Progenitor cell of endocrine pancreas (in vitro differentiated cells): ENCODE data around the gene COL19A1. TPM values are rescaled to one million over a fixed set of nuclear protein-coding genes. Genes with fewer than 3 reads are reported as not detected.

Experiments used
- DNase-seq: peaks from one replicate; pipeline ENCODE4 v3.0.0; 2021; ENCODE audit warnings: low spot score; ENCODE audit not compliant: unreplicated experiment
- H3K27ac Mint-ChIP-seq: 2 replicates; pipeline ENCODE4 v1.8.0; 2021; ENCODE audit warnings: mild to moderate bottlenecking, moderate library complexity, mixed read lengths
- H3K27me3 Mint-ChIP-seq: 2 replicates; pipeline ENCODE4 v1.8.0; 2021; ENCODE audit warnings: mixed read lengths
- H3K36me3 Mint-ChIP-seq: 2 replicates; pipeline ENCODE4 v1.8.0; 2022; ENCODE audit warnings: mixed read lengths; ENCODE audit not compliant: insufficient read depth
- H3K4me1 Mint-ChIP-seq: 2 replicates; pipeline ENCODE4 v1.8.0; 2021; ENCODE audit warnings: low read depth, mixed read lengths
- H3K4me3 Mint-ChIP-seq: 2 replicates; pipeline ENCODE4 v1.8.0; 2021; ENCODE audit warnings: low read depth, mild to moderate bottlenecking, moderate library complexity, mixed read lengths
- H3K9me3 Mint-ChIP-seq: 2 replicates; pipeline ENCODE4 v1.8.0; 2021; ENCODE audit warnings: low read depth, mixed read lengths
- CTCF ChIP-seq: fragments of 200-600 bp; sonication (generic); IDR thresholded peaks from one replicate; pipeline ENCODE4 v1.5.0; 2021; ENCODE audit warnings: antibody characterized with exemption, mild to moderate bottlenecking; ENCODE audit not compliant: unreplicated experiment
- total RNA-seq: library from RNA; stranded (reverse); gene quantifications from 2 replicates; pipeline ENCODE4 v1.2.1, GENCODE V29; 2021

The COL19A1 gene
- total RNA-seq, 1 donor from 2014 or later = 2.3 TPM

- Mint-ChIP-seq H3K9me3 (no peaks in the 10 kb centered on the region), H3K4me3 (no peak overlapping the region), H3K27me3 (peaks cover 15% of the 10 kb centered on the region), H3K27ac (no peak overlapping the region), H3K4me1 (peaks cover 3% of the 10 kb centered on the region), H3K36me3 (no peaks in the 10 kb centered on the region)
- no peak for TF ChIP-seq CTCF
- no peak for DNase-seq
These were observed 297.4 kb downstream of the COL19A1 start for GRCh38 chr6:70163795-70164194.

GRCh38 chr6:70164556-70164955 is 298.2 kb downstream of the COL19A1 start:
- no peak for DNase-seq

GRCh38 chr6:70166088-70166958 is 300.0 kb downstream of the COL19A1 start:
- peaks cover 16% of the 10 kb centered on the region for H3K27me3 Mint-ChIP-seq
- peaks cover 13% of the 10 kb centered on the region for H3K4me1 Mint-ChIP-seq
- H3K9me3 Mint-ChIP-seq = no peaks in the 10 kb centered on the region
- DNase-seq = peak; percentile 50
- no peaks in the 10 kb centered on the region for H3K36me3 Mint-ChIP-seq
- H3K27ac Mint-ChIP-seq = no peak overlapping the region
- TF ChIP-seq CTCF = peak; percentile 78
- peak overlapping the region; percentile 65 for H3K4me3 Mint-ChIP-seq

More at GRCh38 chr6:70164556-70164955, 298.2 kb downstream of the COL19A1 start:
- Mint-ChIP-seq H3K27ac (no peak overlapping the region), H3K36me3 (no peaks in the 10 kb centered on the region), H3K4me3 (no peak overlapping the region), H3K9me3 (no peaks in the 10 kb centered on the region), H3K4me1 (peaks cover 3% of the 10 kb centered on the region), H3K27me3 (peaks cover 16% of the 10 kb centered on the region)
- TF ChIP-seq CTCF = no peak

GRCh38 chr6:70168681-70169377 is 302.5 kb downstream of the COL19A1 start:
- no peaks in the 10 kb centered on the region for H3K36me3 Mint-ChIP-seq
- peaks cover 13% of the 10 kb centered on the region for H3K4me1 Mint-ChIP-seq
- H3K4me3 Mint-ChIP-seq = no peak overlapping the region
- no peaks in the 10 kb centered on the region for H3K9me3 Mint-ChIP-seq
- peaks cover 16% of the 10 kb centered on the region for H3K27me3 Mint-ChIP-seq
- no peak overlapping the region for H3K27ac Mint-ChIP-seq
- TF ChIP-seq CTCF = no peak
- no peak for DNase-seq

- Mint-ChIP-seq H3K4me3 (no peak overlapping the region), H3K27ac (no peak overlapping the region), H3K4me1 (peaks cover 10% of the 10 kb centered on the region), H3K9me3 (no peaks in the 10 kb centered on the region), H3K36me3 (no peaks in the 10 kb centered on the region), H3K27me3 (peaks cover 11% of the 10 kb centered on the region)
- DNase-seq = no peak
- no peak for TF ChIP-seq CTCF
These were observed 304.9 kb downstream of the COL19A1 start for GRCh38 chr6:70171236-70171635.
